Uterus (tissue), 2 donors: ENCODE results near the gene WBP1L.
A peak's percentile ranks its signal among the peaks of the same experiment; 100 is the strongest.

Experiments used
- CTCF ChIP-seq, 4 experiments: fragments of 200-600 bp in 2 of 4; fragments of 450-650 bp in 2 of 4; sonication (generic) in 2 of 4; IDR thresholded peaks; one replicate each; pipeline ENCODE4 v1.5.1; 2016 to 2019; ENCODE audit warnings: antibody characterized with exemption in 4 of 4, mild to moderate bottlenecking in 2 of 4, moderate library complexity in 1 of 4
- POLR2A ChIP-seq, 2 donors: fragments of 450-650 bp; IDR thresholded peaks; one replicate each; pipeline ENCODE4 v1.6.1; 2016; ENCODE audit warnings: antibody characterized with exemption in 2 of 2, mild to moderate bottlenecking in 1 of 2, moderate library complexity in 1 of 2

GRCh38 chr10:102815790-102816549, 72.2 kb downstream of the WBP1L start:
- TF ChIP-seq CTCF (IDR thresholded peaks at IDR 0.05): no peak
- TF ChIP-seq POLR2A (IDR thresholded peaks at IDR 0.05): peak in 1 of 2 donors; percentile 28
